ENCODE data around the gene COLEC12.

Gene COLEC12

GRCh38 chr18:473802-474201 is 26.7 kb downstream of the COLEC12 start:
- DNase-seq (ENCODE audit: low spot score), result no peak

DNA sequence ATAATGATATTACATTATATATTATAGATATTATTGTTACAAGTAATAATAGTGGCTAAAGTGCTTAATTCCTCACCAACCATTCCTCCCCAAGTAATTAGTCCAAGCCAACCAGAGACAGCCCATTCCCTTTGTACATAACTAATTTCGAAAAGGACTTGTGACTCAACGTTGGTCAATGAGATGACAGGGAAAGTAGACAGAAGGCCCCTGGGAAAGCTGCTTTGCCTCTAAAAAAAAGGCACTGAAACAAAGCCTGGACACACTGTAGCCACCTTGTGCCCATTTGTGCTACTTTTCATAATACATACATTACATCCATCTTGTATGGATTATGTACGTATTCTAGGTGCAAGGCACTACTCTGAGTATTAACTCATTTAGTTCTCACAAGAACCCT is 28.8 kb downstream of the COLEC12 start:
- DNase-seq (ENCODE audit: low spot score), result no peak

GRCh38 chr18:470661-471501 is 29.6 kb downstream of the COLEC12 start:
- DNase-seq (ENCODE audit: low spot score), result no peak

DNA sequence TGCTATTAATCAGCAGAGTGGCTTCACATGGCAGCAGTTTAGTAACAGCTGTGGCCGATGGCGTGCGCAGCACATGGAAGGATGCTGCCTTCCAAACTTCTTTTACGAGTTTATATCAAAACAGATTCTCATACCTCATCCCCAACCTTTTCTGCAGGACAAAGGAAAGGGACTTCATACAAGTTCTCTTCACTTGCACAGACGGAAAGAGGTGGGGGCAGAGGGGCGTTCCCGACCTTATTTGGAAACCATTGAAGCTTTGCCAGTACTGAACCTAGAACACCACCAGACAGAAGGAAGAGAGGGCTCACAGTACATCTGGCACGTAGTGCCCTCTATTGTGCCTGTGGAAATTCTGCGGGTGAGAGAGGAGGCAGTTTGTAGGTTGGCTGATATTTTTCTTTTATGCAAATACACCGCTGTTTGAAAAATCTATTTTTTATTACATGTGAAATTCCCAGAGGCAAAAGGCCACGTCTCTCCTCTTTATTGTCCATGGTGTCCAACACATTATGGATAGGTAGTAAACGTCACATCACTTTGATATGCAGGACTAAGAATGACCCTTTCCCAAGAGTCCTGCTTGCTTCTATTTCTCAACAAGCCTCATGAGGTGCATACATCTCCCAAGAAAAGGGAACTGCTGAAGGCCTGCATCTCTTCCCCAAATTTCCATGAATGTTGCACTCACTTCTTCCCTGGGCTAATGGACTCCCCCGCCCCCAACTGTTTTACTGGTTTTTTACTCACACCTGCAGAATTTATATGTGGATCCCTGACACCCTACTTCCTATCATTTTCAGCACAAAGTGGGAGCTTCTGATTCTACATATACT is 31.3 kb downstream of the COLEC12 start:
- peak; percentile 62 for DNase-seq (ENCODE audit: low spot score)

GRCh38 chr18:463827-464541 is 36.5 kb downstream of the COLEC12 start:
- DNase-seq (ENCODE audit: low spot score), result no peak

GRCh38 chr18:463403-463802 is 37.1 kb downstream of the COLEC12 start:
- DNase-seq (ENCODE audit: low spot score), result no peak

DNA sequence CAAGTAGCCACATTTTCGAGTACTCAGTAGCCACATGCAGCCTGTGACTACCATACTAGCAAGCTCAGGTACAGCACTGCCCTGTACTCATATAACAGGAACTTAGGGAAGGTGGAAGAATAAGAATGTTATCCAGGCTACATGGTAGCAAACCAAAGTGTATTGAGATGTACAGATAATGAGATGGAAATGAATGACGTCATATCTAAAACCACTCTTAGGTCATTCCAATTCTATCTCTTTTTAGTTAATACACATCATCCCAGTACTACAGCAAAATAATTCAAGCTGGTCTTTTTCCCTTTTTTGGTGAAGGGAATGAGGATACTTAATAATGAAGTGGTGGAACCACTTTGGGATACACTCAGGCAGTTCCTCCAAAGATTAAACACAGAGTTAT is 38.7 kb downstream of the COLEC12 start:
- DNase-seq (ENCODE audit: low spot score), result no peak

- DNase-seq (ENCODE audit: low spot score), result no peak
These were observed 39.7 kb downstream of the COLEC12 start for GRCh38 chr18:460791-461190.

DNA sequence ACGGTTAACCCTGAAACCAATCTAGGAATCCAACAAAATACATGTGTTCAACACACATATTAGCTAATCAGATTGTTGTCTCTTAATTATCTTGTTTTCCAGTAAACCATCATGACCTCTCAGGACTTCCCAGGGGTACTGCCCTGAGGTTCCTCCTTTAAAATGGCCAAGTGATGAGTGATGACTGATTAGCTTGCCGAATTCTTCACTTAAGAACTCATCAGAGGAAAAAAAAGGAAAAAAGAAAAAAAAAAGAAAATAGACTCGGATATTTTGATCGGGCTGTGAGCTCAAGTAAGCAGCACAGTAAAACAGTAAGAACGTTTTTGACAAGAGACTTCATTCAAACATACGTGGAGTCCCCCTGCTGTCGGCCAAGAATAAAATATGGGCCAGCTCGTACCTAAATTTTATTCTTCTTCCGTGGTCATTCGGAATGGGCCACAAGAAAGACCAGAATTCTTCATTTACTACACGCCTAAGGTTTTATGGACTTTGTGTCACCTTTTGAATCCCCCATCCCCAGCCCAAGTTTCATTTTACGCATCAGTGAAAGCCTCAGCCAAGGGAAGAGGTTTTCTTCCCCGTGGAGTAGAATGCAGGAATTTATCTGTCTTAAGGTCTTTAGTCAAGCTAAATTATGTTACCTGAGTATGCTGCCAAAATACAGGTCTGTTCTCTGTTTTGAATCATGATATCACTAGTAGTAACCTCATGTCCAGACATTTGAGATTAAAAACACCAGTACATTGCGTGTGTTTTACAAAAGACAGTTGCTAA is 40.5 kb downstream of the COLEC12 start:
- no peak for DNase-seq (ENCODE audit: low spot score)

- no peak for DNase-seq (ENCODE audit: low spot score)
These were observed 42.7 kb downstream of the COLEC12 start for GRCh38 chr18:457521-458412.

DNA sequence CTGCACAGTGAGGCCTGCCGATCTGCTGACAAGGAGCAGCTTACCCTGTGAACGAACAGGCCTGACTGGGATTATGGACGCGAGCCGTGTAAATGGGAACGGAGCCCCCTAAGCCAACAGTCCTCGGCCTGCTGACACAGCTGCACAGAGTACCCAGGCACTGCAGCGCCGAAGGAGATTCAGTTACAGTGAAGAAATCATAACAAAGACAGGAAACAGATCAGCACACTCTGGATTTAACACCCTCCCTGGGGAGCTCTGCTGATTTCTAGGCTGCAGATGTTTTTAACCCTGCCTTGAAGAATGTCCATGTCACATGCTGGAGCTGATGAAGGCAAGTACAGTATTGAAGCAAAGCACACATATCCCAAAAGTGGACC is 43.4 kb downstream of the COLEC12 start:
- DNase-seq (ENCODE audit: low spot score), result peak; percentile 88

GRCh38 chr18:456361-457139 is 44.0 kb downstream of the COLEC12 start:
- no peak for DNase-seq (ENCODE audit: low spot score)

DNA sequence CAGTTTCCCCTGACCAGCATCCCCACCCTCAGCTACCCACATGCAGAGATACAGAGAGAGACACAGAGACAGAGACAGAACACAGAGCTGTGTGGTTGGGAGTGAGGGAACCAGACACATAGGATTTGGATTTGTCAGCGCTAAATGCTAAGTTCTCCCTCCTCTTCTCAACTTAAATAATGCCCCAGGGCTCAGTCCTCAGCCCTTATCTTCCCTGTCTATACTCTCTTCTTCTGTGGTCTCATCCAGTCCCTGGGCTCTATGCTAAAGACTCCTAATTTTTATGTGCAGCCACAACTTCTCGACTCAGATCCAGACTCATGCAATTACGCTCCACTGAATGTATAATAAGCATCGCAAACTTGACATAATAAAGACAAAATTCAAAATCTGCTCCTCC is 47.1 kb downstream of the COLEC12 start:
- no peak for DNase-seq (ENCODE audit: low spot score)

GRCh38 chr18:452816-453215 is 47.7 kb downstream of the COLEC12 start:
- no peak for DNase-seq (ENCODE audit: low spot score)

DNA sequence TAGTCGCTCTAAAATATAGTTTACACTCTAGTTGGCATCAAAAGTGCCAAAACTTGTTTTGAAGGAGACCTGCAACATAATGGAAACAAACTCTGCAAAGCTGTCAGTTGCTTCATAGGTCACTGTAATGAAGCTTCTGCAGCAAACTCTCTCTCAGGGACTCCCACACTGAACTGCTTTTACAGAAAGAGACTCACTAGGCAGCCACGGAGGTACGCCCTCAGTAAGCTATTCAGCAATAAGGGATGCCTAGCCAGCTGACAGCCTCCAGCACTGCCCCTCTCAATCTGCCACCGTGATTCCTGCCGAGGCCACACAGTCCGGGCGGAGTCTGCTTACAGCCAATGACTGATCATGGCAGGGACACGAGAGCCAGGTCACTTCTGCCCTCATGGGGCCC is 51.1 kb downstream of the COLEC12 start:
- DNase-seq (ENCODE audit: low spot score), result no peak

DNA sequence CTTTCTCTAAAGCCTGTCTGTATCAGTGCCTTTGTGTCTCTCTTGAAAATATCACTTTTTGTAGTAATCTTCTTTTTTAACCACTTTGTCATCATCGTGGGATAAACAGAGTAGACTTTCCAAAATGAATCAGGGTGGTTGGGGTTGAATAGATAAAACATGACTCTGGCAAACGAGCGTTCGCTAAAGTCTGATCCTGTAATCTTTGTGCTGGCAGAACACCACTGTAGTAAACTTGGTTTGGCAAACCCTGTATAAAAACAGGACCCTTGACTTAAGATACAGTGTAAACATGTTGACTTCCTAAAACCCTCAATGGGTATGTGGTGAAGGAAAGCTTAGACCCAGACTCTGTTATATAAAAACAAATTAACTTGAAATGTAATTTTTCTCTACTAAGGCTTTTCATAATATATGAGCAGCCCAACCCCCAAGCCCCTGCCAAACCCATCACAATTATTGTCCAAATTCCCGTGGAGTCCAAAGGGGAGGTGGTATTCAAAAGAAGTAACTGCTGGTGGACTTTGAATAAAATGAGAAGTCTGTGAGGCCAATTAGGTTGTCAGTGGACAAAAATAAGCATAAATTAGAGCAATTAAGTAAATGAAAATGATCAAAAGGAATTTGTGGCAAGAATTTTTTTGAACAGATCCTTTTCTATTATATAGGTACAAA is 52.2 kb downstream of the COLEC12 start:
- DNase-seq (ENCODE audit: low spot score), result no peak

DNA sequence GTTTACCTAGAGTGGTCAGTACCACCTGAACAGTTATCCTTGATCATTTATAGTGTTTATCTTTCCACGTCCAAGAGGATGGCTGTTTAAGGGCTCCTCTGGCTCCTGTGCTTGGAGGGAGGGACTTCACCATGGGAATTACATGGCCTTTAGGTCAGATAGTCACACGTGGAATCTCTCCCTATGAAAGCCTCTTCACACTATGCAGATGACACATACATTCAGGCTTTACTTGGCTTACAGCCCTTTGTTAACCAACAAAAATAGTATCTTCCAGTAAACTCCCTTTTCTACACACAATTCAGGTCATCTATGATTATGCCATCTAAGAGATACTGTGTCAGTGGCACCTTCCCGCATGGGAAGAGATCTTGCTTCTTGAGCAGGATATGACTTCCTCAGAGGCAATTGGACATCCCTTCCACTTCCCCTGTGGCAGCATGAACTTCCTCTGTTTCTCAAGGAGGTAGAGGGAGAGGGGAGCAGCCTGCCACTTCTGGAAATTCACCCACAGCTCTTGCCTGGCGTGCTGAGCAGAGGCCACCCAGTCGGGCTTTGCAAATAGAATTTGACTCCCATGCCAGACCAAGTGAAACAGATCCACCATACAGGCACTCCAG is 53.5 kb downstream of the COLEC12 start:
- no peak for DNase-seq (ENCODE audit: low spot score)

GRCh38 chr18:445055-445454 is 55.4 kb downstream of the COLEC12 start:
- no peak for DNase-seq (ENCODE audit: low spot score)

DNA sequence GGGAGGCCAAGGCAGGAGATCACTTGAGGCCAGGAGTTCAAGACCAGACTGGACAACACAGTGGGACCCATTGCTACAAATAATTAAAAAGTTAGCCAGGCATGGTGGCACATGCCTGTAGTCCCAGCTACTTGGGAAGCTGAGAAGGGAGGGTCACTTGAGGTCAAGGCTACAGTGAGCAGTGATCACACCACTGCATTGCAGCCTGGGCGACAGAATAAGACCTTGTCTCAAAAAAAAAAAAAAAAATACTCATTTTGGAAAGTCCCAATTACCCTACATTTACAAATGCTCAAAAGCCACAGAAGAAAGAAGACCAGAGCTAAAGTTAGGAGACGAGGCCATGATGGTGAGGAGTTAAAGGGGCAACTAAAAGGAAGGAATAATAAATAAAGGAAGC is 61.9 kb downstream of the COLEC12 start:
- no peak for DNase-seq (ENCODE audit: low spot score)
